ENCODE data around the gene HSPA12B. TPM values are rescaled to one million over a fixed set of nuclear protein-coding genes. Genes with fewer than 3 reads are reported as not detected.

The HSPA12B gene
- total RNA-seq, 2 donors from 2014 or later = 11.2 to 13.4 TPM

GRCh38 chr20:3705970-3706739 lies 26.3 kb upstream of the HSPA12B start:
- no peak for DNase-seq (ENCODE audit: low spot score)
- no peaks in the 10 kb centered on the region for H3K27me3 ChIP-seq
- peaks cover 0 to 14% of the 10 kb centered on the region in 2 donors for H3K4me1 ChIP-seq
- H3K9me3 ChIP-seq = no peaks in the 10 kb centered on the region
- TF ChIP-seq CTCF (IDR thresholded peaks at IDR 0.05) = no peak
- H3K36me3 ChIP-seq = no peaks in the 10 kb centered on the region
- H3K27ac ChIP-seq = no peak overlapping the region
- no peak overlapping the region for H3K4me3 ChIP-seq

GRCh38 chr20:3706774-3707507 lies 25.5 kb upstream of the HSPA12B start:
- Histone ChIP-seq H3K4me3 (no peak overlapping the region), H3K27me3 (no peaks in the 10 kb centered on the region), H3K9me3 (no peaks in the 10 kb centered on the region), H3K4me1 (peaks cover 0 to 16% of the 10 kb centered on the region in 2 donors), H3K27ac (no peak overlapping the region), H3K36me3 (no peaks in the 10 kb centered on the region)
- no peak for DNase-seq (ENCODE audit: low spot score)
- TF ChIP-seq CTCF (IDR thresholded peaks at IDR 0.05) = no peak

- H3K36me3 ChIP-seq = no peaks in the 10 kb centered on the region
- no peak for TF ChIP-seq CTCF (IDR thresholded peaks at IDR 0.05)
- no peaks in the 10 kb centered on the region for H3K9me3 ChIP-seq
- H3K4me1 ChIP-seq = peaks cover 0 to 16% of the 10 kb centered on the region in 2 donors
- no peak overlapping the region for H3K27ac ChIP-seq
- DNase-seq (ENCODE audit: low spot score) = no peak
- H3K4me3 ChIP-seq = no peak overlapping the region
- H3K27me3 ChIP-seq = no peaks in the 10 kb centered on the region
Measured at GRCh38 chr20:3707508-3707899, 25.0 kb upstream of the HSPA12B start.

- no peak for DNase-seq (ENCODE audit: low spot score)
- peaks cover 0 to 16% of the 10 kb centered on the region in 2 donors for H3K4me1 ChIP-seq
- H3K27ac ChIP-seq = peak overlapping the region in 1 of 2 donors; percentile 29
- H3K36me3 ChIP-seq = no peaks in the 10 kb centered on the region
- no peaks in the 10 kb centered on the region for H3K9me3 ChIP-seq
- TF ChIP-seq CTCF (IDR thresholded peaks at IDR 0.05) = no peak
- no peaks in the 10 kb centered on the region for H3K27me3 ChIP-seq
- H3K4me3 ChIP-seq = no peak overlapping the region
Measured at GRCh38 chr20:3710011-3710466, 22.4 kb upstream of the HSPA12B start.

- Histone ChIP-seq H3K4me3 (no peak overlapping the region), H3K27me3 (no peaks in the 10 kb centered on the region), H3K27ac (peak overlapping the region in 1 of 2 donors; percentile 29), H3K36me3 (no peaks in the 10 kb centered on the region), H3K4me1 (peaks cover 0 to 16% of the 10 kb centered on the region in 2 donors), H3K9me3 (no peaks in the 10 kb centered on the region)
- peak; percentile 73 for DNase-seq (ENCODE audit: low spot score)
- peak; percentile 90 to 99 for TF ChIP-seq CTCF (IDR thresholded peaks at IDR 0.05)
Measured at GRCh38 chr20:3710703-3711483, 21.6 kb upstream of the HSPA12B start.
